Smooth muscle cell (in vitro differentiated cells): ENCODE data around the gene RPL10. TPM values are rescaled to one million over a fixed set of nuclear protein-coding genes. Genes with fewer than 3 reads are reported as not detected.

Source experiments
- DNase-seq: peaks from one replicate; lab custom pipeline; 2025; ENCODE audit not compliant: unreplicated experiment; lab: John Stamatoyannopoulos, UW
- H2AFZ ChIP-seq: fragments of 200-600 bp; sonication (generic); 2 replicates; pipeline ENCODE4 v1.6.0; 2016; ENCODE audit warnings: antibody characterized with exemption, low read depth, mild to moderate bottlenecking
- H3F3A ChIP-seq: fragments of 200-600 bp; sonication (generic); 2 replicates; pipeline ENCODE4 v1.6.0; 2017; ENCODE audit warnings: antibody characterized with exemption, low read depth
- H3K27ac ChIP-seq: fragments of 200-600 bp; sonication (generic); 2 replicates; pipeline ENCODE4 v1.5.1; 2016; ENCODE audit warnings: low read depth, mild to moderate bottlenecking
- H3K27me3 ChIP-seq: fragments of 200-600 bp; sonication (generic); 2 replicates; pipeline ENCODE4 v1.6.1; 2016; ENCODE audit warnings: low read depth, mild to moderate bottlenecking
- H3K36me3 ChIP-seq: fragments of 200-600 bp; sonication (generic); 2 replicates; pipeline ENCODE4 v1.5.1; 2016; ENCODE audit warnings: low read depth
- H3K4me1 ChIP-seq: fragments of 200-600 bp; sonication (generic); 2 replicates; pipeline ENCODE4 v1.5.1; 2016; ENCODE audit warnings: low read depth
- H3K4me2 ChIP-seq: fragments of 200-600 bp; sonication (generic); 2 replicates; pipeline ENCODE4 v1.6.0; 2016; ENCODE audit warnings: mild to moderate bottlenecking
- H3K4me3 ChIP-seq: fragments of 200-600 bp; sonication (generic); 2 replicates; pipeline ENCODE4 v1.5.1; 2016; ENCODE audit warnings: mild to moderate bottlenecking
- H3K79me2 ChIP-seq: fragments of 200-600 bp; sonication (generic); 2 replicates; pipeline ENCODE4 v1.6.0; 2016; ENCODE audit warnings: low read depth, mild to moderate bottlenecking
- H3K9ac ChIP-seq: fragments of 200-600 bp; sonication (generic); 2 replicates; pipeline ENCODE4 v1.6.0; 2016; ENCODE audit warnings: low read depth
- H3K9me3 ChIP-seq: fragments of 200-600 bp; sonication (generic); replicated peaks from 2 replicates; pipeline ENCODE4 v1.5.1; 2016; ENCODE audit warnings: low read depth
- H4K20me1 ChIP-seq: fragments of 200-600 bp; sonication (generic); 2 replicates; pipeline ENCODE4 v1.6.0; 2016; ENCODE audit warnings: low read depth
- WGBS: methylation state at CpG from one replicate; pipeline ENCODE4 v1.1.7; 2016; ENCODE audit warnings: low lambda C conversion rate; 5-methylcytosine and 5-hydroxymethylcytosine counted together
- polyA plus RNA-seq: library from polyadenylated mRNA; unstranded; fragments of >200 nt; fragmentation: Nextera tagmentation; extraction: Ambion mirVana; gene quantifications from 2 replicates; pipeline ENCODE4 v1.2.1, GENCODE V29; 2016
- total RNA-seq: library from RNA; depleted of rRNA; stranded (reverse); fragments of >200 nt; gene quantifications from 2 replicates; pipeline ENCODE4 v1.2.3, GENCODE V29; 2014
- TF ChIP-seq, protein P1 (sequence below): fragments of 200-600 bp; sonication (generic); IDR thresholded peaks from 2 replicates; pipeline ENCODE4 v1.5.1; 2017; ENCODE audit warnings: borderline replicate concordance, mild to moderate bottlenecking, antibody characterized with exemption; ENCODE audit not compliant: insufficient read depth, poor library complexity, severe bottlenecking

Gene RPL10
- total and polyA plus RNA-seq, 2 experiments from 2014 or later: 1,314 to 3,107 TPM

DNA sequence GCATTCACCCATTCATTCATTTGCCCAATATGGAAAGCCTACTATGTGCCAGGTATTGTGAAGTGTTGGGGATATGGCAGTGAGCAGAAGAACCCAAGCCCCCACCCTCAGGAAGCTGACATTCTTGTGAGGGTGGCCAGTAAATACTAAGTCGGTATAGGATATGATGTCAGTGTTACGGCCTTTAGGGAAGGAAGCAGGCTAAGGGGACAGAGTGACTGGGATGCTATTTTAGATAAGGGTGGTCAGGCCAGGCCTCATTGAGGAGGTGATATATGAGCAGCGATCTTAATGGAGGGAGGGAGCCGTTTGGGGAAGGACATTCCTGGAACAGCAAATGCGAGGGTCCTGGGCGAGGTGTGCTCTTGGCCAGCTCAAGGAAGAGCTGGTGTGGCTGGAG is 32.3 kb downstream of the RPL10 start:
- H3K4me3 ChIP-seq: no peak overlapping the region
- H3K4me1 ChIP-seq: no peaks in the 10 kb centered on the region
- no peak overlapping the region for H3K27ac ChIP-seq
- no peak overlapping the region for H3K9ac ChIP-seq
- H3K79me2 ChIP-seq: peaks cover 15% of the 10 kb centered on the region
- H4K20me1 ChIP-seq: no peaks in the 10 kb centered on the region
- no peaks in the 10 kb centered on the region for H3K9me3 ChIP-seq
- no peak for DNase-seq
- no peak overlapping the region for H3K4me2 ChIP-seq
- TF ChIP-seq, protein P1, sequence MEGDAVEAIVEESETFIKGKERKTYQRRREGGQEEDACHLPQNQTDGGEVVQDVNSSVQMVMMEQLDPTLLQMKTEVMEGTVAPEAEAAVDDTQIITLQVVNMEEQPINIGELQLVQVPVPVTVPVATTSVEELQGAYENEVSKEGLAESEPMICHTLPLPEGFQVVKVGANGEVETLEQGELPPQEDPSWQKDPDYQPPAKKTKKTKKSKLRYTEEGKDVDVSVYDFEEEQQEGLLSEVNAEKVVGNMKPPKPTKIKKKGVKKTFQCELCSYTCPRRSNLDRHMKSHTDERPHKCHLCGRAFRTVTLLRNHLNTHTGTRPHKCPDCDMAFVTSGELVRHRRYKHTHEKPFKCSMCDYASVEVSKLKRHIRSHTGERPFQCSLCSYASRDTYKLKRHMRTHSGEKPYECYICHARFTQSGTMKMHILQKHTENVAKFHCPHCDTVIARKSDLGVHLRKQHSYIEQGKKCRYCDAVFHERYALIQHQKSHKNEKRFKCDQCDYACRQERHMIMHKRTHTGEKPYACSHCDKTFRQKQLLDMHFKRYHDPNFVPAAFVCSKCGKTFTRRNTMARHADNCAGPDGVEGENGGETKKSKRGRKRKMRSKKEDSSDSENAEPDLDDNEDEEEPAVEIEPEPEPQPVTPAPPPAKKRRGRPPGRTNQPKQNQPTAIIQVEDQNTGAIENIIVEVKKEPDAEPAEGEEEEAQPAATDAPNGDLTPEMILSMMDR: no peak
- no peaks in the 10 kb centered on the region for H3K27me3 ChIP-seq
- no peak overlapping the region for H2AFZ ChIP-seq
- no peaks in the 10 kb centered on the region for H3K36me3 ChIP-seq
- 68% methylated on average over 6 of the region's 6 CpGs for WGBS
- H3F3A ChIP-seq: no peaks in the 10 kb centered on the region

DNA sequence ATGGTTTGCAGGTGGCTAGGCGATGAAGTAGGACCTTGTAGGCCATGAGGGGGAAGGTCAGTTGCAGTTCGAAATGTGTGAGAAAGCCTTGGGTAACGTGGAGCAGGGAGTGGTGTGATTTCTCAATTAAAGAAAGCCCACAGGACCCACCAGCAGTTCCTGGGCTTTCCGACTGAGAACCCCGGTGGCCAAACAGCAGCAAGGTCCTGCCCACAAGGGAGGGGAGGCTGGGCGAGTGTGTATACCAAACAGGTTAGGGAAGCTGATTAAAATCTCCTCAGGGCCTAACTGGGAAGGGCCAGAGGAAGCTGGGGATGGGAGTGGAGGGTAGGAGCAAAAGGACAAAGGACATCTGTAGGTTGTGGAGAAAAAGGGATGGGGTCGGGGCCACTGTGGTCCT is 32.7 kb downstream of the RPL10 start:
- no peaks in the 10 kb centered on the region for H3K9me3 ChIP-seq
- TF ChIP-seq, protein P1: no peak
- DNase-seq: no peak
- no peak overlapping the region for H3K9ac ChIP-seq
- H3K4me2 ChIP-seq: no peak overlapping the region
- H3K4me3 ChIP-seq: no peak overlapping the region
- 78% methylated on average over 7 of the region's 7 CpGs for WGBS
- no peaks in the 10 kb centered on the region for H3K36me3 ChIP-seq
- no peaks in the 10 kb centered on the region for H3K27me3 ChIP-seq
- no peaks in the 10 kb centered on the region for H4K20me1 ChIP-seq
- H3K4me1 ChIP-seq: no peaks in the 10 kb centered on the region
- peaks cover 15% of the 10 kb centered on the region for H3K79me2 ChIP-seq
- H3K27ac ChIP-seq: no peak overlapping the region
- H3F3A ChIP-seq: no peaks in the 10 kb centered on the region
- no peak overlapping the region for H2AFZ ChIP-seq

DNA sequence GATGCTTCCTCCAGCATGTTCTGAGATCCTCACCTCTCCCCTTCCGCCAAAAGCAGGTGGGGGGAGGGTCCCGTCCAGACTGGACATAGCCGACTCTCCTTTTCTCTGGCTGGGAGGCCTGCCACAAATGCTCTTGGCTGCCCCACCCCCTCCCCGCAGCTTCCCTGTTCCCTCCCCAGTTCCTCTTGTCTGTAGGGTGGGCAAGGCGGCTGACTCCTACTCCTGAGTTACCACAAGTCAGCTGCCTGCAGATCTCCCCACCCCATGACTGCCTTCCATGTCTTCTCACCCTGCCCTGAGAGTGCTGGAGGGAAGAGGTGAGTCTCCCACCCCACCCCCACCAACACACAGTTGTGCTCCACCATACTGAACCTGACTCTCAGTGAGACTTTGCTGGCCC is 33.2 kb downstream of the RPL10 start:
- DNase-seq: no peak
- H3K27me3 ChIP-seq: no peaks in the 10 kb centered on the region
- H2AFZ ChIP-seq: no peak overlapping the region
- no peaks in the 10 kb centered on the region for H3K4me1 ChIP-seq
- no peak overlapping the region for H3K27ac ChIP-seq
- H3K9ac ChIP-seq: no peak overlapping the region
- no peaks in the 10 kb centered on the region for H3K36me3 ChIP-seq
- TF ChIP-seq, protein P1: no peak
- no peaks in the 10 kb centered on the region for H3F3A ChIP-seq
- H3K79me2 ChIP-seq: peaks cover 15% of the 10 kb centered on the region
- no peak overlapping the region for H3K4me3 ChIP-seq
- WGBS: 73% methylated on average over 5 of the region's 5 CpGs
- H3K4me2 ChIP-seq: no peak overlapping the region
- no peaks in the 10 kb centered on the region for H3K9me3 ChIP-seq
- no peaks in the 10 kb centered on the region for H4K20me1 ChIP-seq

DNA sequence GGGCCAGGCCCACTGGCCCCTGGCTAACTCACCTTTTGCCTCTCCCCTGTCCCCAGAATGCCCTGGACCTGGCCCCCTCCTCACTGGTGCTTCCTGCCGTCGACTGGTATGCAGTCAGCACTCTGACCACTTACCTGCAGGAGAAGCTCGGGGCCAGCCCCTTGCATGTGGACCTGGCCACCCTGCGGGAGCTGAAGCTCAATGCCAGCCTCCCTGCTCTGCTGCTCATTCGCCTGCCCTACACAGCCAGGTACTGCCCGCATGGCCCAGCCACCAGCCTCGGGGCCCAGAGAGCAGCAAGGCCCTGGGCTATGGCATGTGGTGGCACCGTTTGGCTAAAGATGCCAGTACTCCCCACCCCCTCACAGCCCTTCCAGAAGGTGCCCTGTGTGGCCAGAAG is 34.0 kb downstream of the RPL10 start:
- no peak overlapping the region for H2AFZ ChIP-seq
- H3F3A ChIP-seq: no peaks in the 10 kb centered on the region
- no peaks in the 10 kb centered on the region for H3K27me3 ChIP-seq
- no peaks in the 10 kb centered on the region for H3K9me3 ChIP-seq
- no peak overlapping the region for H3K27ac ChIP-seq
- peaks cover 16% of the 10 kb centered on the region for H3K79me2 ChIP-seq
- H3K4me3 ChIP-seq: no peak overlapping the region
- H3K4me2 ChIP-seq: no peak overlapping the region
- no peaks in the 10 kb centered on the region for H3K36me3 ChIP-seq
- no peaks in the 10 kb centered on the region for H3K4me1 ChIP-seq
- no peak for DNase-seq
- no peak overlapping the region for H3K9ac ChIP-seq
- no peaks in the 10 kb centered on the region for H4K20me1 ChIP-seq
- WGBS: 93% methylated on average over 8 of the region's 8 CpGs
- TF ChIP-seq, protein P1: no peak
